Right renal pelvis (tissue), 4 donors: ENCODE data around the gene PLEKHH1. TPM values are rescaled to one million over a fixed set of nuclear protein-coding genes. Genes with fewer than 3 reads are reported as not detected.
"Not testable (repeated sequence)": the region's sequence is repeated elsewhere in the genome, so short reads cannot be mapped to it uniquely, and the experiment has no call there.

Source experiments
- DNase-seq, 4 donors: peaks; one replicate each; pipeline ENCODE4 v3.0.0-alpha.2; 2013; ENCODE audit warnings: low read depth in 4 of 4, low spot score in 3 of 4, missing footprints in 1 of 4
- polyA plus RNA-seq, 4 donors: library from polyadenylated mRNA; unstranded; fragments of 120-200 nt; gene quantifications; one replicate each; pipeline ENCODE4 v1.2.1, GENCODE V29; 2013; ENCODE audit not compliant: insufficient read length in 4 of 4

The PLEKHH1 gene
- polyA plus RNA-seq, 4 donors, result 38.2 to 60.9 (median 41.4) TPM

DNA sequence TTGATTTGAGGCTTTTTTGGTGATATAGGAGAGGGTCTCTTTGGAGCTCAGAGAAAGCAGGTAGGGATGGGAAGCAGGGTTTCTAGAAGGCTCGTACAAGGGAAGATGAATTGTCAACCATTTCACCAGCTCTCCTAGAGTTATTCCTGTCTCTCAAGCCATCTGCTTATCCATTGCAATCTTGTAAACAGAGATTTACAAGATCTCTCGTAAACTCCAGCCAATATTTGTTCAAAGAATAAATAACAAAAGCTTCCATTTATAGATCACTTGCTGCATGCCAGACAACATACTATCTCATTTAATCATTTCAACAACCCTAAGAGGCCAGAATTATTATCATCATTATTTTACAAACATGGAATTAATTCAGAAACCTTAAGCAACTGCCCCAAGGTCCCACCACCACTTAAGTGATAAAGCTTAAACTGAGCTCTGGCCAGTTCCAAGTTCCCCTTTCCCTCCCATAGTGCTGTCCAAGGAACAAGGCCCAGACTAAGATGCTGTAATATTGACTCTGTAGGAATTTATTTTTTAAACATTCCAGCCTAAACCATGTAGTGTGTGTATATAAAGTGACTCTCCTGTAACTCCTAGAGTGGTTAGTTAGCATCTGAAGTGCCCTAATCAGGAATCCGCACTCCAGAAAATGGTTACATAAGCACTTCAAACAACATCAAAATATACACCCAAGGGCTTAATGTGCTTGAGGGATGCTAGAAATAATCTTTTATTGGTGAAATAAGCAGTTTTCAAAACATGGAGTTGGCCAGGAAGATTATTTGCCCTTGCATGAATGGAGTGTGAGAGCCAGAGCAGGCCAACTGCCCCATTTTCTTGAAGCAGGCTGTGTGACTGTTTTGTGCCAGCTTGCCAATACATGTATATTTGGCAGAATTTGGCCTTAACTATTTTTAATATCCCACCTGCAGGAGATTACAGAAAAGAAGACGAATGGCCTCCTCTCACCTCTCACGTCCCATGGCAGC, 2.8 kb upstream of the PLEKHH1 start:
- no peak for DNase-seq

DNA sequence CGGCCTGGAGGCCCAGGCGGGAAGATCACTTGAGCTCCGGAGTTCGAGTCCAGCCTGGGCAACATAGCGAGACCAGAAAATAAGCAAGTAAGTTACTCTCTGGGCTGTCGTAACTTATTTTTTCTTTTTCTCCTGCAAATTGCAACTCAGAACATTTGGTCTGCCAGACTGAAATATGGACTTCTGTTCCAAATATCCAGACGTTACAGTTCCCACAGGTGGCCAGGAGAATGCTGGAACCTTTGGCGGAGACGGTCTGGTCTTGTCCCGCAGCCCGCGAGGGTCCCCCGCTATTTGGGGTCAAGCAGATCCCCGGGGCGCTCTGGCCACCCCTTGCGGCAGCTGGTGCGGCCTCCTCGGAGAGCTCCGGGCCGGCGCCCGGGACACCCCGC, 488 bp upstream of the PLEKHH1 start:
- no peak for DNase-seq

DNA sequence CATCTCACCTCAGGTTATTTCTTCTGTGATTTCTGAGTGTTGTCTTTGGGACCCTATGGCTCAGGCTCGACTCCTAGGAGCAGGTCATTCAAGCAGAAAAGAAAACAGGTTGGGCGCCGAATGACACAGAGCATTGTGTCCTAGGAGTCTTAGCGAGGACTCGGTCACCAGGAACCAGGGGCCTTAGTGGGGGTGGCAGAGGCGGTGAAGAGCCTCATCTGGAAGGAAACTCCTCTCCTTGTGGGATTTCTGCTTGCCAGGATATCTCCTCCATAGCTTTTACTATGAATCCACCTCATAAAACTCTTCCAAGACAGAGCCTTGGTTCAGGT, 630 bp downstream of the PLEKHH1 start:
- DNase-seq, result no peak

DNA sequence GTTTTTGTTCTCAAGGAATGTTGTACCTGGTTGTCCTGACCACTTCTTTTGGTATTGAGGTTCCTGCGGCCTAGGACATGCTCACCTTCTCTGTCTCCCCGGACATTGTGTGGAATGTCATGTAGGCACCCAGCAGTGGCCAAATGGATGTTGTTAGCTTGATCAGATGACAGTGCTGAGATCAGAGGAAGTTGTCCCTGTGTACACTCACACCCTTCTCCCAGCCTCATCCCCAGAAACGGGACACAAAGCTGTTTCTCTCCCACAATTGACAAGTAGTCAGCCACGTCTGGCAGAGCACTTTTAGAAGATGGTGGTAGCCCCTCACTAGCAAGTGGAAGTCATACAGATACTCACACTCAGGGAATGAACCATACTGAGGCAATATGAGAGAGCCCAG, 3.0 kb downstream of the PLEKHH1 start:
- DNase-seq, result no peak

DNA sequence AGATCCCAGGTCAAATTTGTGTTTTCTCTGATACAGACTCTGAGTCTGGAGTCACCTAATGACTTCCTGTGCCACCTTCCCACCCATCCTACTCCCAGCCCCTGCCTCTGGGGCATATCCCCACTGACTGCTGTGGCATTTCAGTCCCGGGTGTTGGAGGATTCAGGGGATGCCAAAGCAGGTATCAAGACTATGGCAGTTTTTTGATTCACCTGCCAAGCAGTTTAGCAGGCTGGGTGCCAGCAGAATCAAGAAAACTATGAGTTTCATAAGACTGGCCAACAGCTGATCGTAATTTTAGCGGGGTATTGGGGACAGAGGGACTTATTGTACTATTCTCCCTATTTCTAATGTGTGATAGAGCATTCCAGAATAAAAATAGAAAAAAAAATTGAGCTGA, 4.6 kb downstream of the PLEKHH1 start:
- no peak for DNase-seq

- DNase-seq, result no peak
Measured at GRCh38 chr14:67538501-67538900, 5.4 kb downstream of the PLEKHH1 start.

DNA sequence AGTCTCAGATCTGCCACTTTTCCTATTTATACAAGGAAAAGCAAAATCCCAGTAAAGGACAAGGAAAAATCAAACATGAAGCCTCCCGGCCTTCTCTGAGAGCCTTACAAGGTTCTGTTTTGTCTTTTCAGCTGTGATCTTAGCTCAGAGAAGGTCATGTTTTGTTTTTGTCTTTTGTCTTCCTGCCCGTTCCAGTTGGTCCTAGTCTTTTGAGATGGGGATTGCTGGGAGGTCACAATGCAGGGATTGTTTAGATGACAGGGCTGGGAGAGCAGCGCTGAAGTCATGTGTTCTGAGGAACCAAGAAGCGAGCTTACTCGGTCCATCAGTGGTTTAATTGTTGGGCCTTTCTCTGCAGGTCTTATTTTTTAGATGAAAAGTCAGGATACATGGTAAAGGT, 6.0 kb downstream of the PLEKHH1 start:
- DNase-seq, result no peak

- DNase-seq, result no peak
Measured at GRCh38 chr14:67541448-67542387, 8.6 kb downstream of the PLEKHH1 start.

- not testable (repeated sequence) for DNase-seq
Measured at GRCh38 chr14:67542620-67543019, 9.5 kb downstream of the PLEKHH1 start.

- no peak for DNase-seq
Measured at GRCh38 chr14:67544590-67544989, 11.5 kb downstream of the PLEKHH1 start.

DNA sequence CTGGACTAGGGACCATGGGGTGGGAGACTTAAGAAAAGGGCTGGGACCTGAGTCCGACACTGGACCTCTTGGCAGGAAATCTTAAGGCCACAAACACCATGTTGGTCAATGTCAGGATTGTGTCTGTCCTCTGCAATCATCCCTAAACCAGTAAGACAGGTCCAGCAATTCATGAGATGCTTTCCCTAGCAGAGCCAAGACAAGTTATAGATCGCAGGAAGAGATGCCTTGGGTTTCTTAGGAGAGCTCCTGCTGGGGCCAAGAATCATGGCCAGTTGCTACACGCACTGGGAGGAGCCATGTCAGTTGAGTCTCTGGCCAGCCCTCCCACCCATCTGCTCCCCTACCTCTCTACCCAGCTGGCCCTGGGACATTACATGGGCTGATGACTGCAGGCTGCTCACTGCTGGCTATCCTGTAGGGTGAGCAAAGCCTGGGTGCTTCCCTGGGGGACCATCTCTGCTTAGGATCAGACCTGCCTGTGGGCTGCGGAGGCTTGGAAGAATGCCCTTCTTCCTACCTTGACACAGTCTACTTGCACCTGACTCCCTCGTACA, 14.2 kb downstream of the PLEKHH1 start:
- DNase-seq, result no peak

DNA sequence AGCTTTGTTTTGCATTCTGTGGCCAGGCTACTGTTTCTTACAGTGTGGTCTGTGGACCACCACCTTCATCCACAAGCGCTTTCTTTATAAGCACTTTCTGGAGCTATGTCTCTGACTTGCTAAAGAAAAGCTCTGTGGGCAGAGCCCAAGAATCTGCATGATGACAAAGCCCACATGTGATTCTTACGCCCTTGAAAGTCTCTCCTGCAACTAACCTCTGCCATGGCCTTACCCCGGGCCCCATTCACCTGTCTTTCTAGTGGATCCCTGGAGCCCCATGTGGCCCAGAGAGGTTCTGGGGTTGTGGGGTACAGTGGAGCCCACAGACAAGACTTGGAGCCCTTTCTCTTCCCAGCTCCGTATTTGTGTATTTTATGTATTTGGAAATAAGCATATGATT, 16.6 kb downstream of the PLEKHH1 start:
- no peak for DNase-seq

DNA sequence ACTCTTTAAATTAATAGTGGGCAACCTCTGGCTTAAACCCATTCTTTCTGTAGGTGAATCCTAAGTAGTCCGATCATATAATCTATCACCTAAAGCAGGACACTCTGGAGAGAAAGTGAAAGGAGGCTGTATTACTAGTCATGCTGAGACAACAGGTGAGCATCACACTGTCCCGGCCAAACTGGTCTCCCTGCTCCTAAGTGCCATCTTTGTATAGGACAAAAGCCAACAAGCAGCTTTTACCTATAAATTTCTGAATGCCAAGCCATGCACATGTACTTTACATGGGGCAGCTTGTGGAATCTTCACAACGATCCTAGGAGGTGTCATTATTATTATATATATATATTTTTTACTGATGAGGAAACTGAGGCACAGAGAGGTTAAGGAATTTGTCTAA, 18.0 kb downstream of the PLEKHH1 start:
- DNase-seq, result no peak

DNA sequence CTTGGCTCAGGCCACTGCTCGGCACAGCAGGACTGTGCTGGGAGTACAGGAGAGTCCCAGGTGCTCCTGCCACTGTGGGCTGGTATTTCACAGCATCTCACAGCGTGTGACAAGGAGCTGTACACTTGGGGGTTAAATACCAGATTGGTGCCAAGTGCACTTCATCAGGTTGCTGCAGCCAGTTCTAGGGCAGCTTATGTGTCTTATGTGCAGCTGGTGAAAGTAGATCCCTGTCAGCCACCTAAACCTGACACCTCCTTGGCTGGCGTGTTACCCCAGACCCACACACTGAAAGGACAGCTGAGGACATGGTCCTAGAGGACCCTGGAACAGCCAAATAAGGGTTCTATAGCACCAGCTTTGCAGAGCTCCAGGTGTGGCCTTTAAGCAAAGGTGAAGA, 18.9 kb downstream of the PLEKHH1 start:
- no peak for DNase-seq

DNA sequence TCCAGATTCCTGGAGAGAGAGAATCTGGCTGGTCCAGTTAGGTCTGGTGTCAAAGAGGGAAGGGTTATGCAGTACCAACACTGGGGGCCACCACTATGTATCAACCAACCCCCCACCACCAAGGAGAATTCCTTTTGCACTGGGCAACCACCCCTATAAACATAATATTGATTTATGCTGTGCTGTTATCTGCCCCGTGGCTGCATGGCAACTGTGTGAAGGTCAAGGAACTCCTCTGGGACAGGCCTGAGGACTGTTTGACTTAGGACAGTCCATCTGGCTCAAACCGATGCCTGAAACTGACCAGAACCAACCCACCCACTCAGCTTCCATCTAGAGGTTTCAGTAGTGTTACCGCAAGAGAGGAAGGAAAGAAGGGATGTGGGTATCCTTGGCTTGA, 20.5 kb downstream of the PLEKHH1 start:
- DNase-seq, result no peak

DNA sequence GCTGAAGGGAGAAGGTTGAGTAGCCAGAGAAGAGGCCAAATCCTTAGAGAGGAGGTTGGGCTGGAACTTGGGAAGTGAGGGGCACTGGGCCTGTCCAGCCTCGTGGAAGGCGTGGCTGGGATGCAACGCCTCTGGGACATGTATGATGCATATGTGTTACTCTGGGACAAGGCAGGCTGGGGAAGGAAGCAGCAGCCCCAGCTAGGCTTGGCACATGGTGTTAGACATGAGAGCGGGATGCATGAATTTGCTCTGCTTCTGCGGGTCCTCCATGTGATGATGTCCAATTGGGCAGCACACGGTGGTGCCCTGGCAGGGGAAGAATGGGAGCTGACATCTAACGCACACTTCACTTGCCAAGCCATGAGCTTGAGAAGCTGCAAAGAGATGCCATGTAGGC, 21.3 kb downstream of the PLEKHH1 start:
- DNase-seq, result no peak

- no peak for DNase-seq
Measured at GRCh38 chr14:67555518-67556090, 22.5 kb downstream of the PLEKHH1 start.

- DNase-seq, result no peak
Measured at GRCh38 chr14:67556671-67557070, 23.6 kb downstream of the PLEKHH1 start.

- no peak for DNase-seq
Measured at GRCh38 chr14:67557118-67557517, 24.0 kb downstream of the PLEKHH1 start.

DNA sequence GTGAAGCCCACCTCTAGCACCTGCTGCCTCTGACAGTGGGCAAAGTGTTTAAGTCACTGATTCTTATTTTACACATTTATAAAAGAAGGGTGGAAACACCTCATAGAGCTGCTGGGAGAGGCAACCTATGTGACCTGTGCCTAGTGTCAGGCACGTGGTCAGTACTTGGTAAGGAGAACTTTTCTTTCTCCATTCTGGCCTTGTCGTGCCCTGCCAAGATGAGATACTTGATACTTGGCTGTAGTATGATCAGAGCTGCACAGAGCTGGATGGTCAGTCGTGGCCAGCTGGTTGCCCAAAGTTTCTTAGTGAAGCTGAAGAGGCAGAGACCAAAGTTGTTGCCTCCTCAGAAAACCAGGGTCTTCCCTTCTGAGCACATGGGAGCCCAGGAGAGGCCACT, 24.6 kb downstream of the PLEKHH1 start:
- DNase-seq, result no peak

GRCh38 chr14:67559639-67560038, 26.5 kb downstream of the PLEKHH1 start:
- no peak for DNase-seq
